ENCODE data around the gene INPP5A. TPM values are rescaled to one million over a fixed set of nuclear protein-coding genes. Genes with fewer than 3 reads are reported as not detected.

INPP5A gene
- total RNA-seq, 1 donor from 2014 or later = 36.3 TPM

DNA sequence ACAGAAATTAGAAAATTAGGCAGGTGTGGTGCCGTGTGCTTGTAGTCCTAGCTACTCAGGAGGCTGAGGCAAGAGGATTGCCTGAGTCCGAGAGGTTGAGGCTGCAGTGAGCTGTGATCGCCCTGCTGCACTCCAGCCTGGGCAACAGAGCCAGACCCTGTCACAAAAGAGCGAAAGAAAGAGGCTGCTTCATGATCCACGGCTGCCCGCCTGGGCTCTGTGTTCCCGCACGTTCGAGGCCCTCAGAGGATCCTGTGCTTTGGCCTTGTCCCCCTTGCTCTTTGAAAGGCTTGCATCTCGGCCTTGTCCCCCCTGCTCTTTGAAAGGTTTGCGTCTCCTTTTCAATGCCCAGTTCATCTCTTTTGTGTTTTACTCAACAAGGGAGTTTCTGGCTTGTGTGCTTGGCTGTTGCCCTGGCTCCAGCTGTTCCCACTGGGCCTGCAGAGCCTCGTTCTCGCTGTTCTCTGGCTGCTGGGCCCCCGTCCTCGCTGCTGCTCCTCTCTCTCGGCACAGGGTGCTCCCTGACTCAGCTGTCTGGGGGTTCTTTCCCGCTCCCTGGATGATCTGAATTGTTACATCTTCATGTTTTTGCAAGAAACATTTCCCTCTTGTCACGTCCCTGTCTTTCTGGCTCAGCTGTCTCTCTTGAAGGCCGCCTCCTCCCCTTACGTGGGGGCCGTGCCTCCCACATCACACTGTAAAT is 45.1 kb upstream of the INPP5A start:
- Mint-ChIP-seq H3K4me3 (ENCODE audit: unreplicated experiment) (no peak overlapping the region), H3K27ac (ENCODE audit: unreplicated experiment) (no peak overlapping the region), H3K27me3 (ENCODE audit: unreplicated experiment) (peaks cover 4% of the 10 kb centered on the region), H3K4me1 (ENCODE audit: low read depth, unreplicated experiment) (peaks cover 6% of the 10 kb centered on the region), H3K36me3 (ENCODE audit: unreplicated experiment) (no peaks in the 10 kb centered on the region), H3K9me3 (ENCODE audit: unreplicated experiment) (no peaks in the 10 kb centered on the region)
- TF ChIP-seq, protein P1, sequence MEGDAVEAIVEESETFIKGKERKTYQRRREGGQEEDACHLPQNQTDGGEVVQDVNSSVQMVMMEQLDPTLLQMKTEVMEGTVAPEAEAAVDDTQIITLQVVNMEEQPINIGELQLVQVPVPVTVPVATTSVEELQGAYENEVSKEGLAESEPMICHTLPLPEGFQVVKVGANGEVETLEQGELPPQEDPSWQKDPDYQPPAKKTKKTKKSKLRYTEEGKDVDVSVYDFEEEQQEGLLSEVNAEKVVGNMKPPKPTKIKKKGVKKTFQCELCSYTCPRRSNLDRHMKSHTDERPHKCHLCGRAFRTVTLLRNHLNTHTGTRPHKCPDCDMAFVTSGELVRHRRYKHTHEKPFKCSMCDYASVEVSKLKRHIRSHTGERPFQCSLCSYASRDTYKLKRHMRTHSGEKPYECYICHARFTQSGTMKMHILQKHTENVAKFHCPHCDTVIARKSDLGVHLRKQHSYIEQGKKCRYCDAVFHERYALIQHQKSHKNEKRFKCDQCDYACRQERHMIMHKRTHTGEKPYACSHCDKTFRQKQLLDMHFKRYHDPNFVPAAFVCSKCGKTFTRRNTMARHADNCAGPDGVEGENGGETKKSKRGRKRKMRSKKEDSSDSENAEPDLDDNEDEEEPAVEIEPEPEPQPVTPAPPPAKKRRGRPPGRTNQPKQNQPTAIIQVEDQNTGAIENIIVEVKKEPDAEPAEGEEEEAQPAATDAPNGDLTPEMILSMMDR (IDR thresholded peaks at IDR 0.05; ENCODE audit: partially characterized antibody, unreplicated experiment) = no peak
- DNase-seq = no peak

DNA sequence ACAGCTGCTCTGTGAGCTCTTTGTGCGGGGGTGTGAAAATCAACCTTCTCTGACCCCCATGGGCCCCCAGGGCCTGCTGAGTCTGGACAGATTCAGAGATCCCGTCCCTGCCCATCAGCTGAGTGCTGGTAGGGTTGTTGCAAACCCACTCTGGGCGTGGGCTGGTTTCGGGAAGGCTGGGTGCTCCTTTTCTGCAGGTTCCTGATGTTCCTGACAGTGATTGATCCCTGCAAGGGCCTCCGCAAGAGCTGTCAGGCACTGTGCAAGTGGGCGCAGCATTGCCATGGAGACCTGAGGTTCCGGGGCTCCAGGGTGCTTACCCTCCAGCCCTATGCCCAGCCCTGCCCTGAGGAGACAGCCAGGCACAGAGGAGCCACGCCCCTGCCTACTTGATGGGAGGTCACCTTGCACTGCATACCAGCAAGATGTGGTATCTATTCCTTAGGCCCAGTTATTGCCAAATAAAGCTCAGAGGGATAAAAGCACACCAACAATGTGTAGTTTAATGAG is 44.3 kb upstream of the INPP5A start:
- no peak for DNase-seq
- Mint-ChIP-seq H3K27ac (ENCODE audit: unreplicated experiment) (no peak overlapping the region), H3K4me1 (ENCODE audit: low read depth, unreplicated experiment) (peaks cover 6% of the 10 kb centered on the region), H3K9me3 (ENCODE audit: unreplicated experiment) (peaks cover under 1% of the 10 kb centered on the region), H3K4me3 (ENCODE audit: unreplicated experiment) (no peak overlapping the region), H3K27me3 (ENCODE audit: unreplicated experiment) (peaks cover 4% of the 10 kb centered on the region), H3K36me3 (ENCODE audit: unreplicated experiment) (no peaks in the 10 kb centered on the region)
- TF ChIP-seq, protein P1 (IDR thresholded peaks at IDR 0.05; ENCODE audit: partially characterized antibody, unreplicated experiment) = no peak

DNA sequence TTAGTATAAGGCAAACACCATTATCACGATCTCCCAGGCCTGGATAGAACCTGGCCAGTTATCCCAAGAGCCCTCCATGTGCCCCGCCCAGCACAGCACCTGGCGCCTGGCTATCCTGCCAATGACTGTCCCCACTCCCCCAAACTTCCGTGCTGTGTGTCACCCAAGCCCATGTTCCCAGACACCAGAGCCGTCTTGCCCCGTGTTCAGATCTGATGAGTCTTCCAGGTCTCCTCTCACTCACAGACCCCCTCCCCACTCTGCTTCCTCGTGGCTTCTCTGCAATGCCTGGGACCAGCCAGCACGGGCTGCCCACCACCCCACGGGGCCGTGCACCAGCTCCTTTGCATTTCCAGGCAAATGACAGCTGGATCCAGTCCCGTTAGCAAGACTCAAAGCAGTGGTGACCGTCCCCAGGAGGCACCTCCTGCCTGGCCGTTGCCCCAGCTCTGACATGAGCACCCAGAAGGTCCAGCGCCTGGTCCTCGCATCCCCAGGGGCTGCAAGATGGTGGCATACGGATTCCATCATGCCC is 43.8 kb upstream of the INPP5A start:
- Mint-ChIP-seq H3K4me1 (ENCODE audit: low read depth, unreplicated experiment) (peaks cover 9% of the 10 kb centered on the region), H3K4me3 (ENCODE audit: unreplicated experiment) (no peak overlapping the region), H3K9me3 (ENCODE audit: unreplicated experiment) (peaks cover 3% of the 10 kb centered on the region), H3K27ac (ENCODE audit: unreplicated experiment) (peak overlapping the region; percentile 2), H3K27me3 (ENCODE audit: unreplicated experiment) (peaks cover 7% of the 10 kb centered on the region), H3K36me3 (ENCODE audit: unreplicated experiment) (no peaks in the 10 kb centered on the region)
- TF ChIP-seq, protein P1 (IDR thresholded peaks at IDR 0.05; ENCODE audit: partially characterized antibody, unreplicated experiment) = no peak
- no peak for DNase-seq

DNA sequence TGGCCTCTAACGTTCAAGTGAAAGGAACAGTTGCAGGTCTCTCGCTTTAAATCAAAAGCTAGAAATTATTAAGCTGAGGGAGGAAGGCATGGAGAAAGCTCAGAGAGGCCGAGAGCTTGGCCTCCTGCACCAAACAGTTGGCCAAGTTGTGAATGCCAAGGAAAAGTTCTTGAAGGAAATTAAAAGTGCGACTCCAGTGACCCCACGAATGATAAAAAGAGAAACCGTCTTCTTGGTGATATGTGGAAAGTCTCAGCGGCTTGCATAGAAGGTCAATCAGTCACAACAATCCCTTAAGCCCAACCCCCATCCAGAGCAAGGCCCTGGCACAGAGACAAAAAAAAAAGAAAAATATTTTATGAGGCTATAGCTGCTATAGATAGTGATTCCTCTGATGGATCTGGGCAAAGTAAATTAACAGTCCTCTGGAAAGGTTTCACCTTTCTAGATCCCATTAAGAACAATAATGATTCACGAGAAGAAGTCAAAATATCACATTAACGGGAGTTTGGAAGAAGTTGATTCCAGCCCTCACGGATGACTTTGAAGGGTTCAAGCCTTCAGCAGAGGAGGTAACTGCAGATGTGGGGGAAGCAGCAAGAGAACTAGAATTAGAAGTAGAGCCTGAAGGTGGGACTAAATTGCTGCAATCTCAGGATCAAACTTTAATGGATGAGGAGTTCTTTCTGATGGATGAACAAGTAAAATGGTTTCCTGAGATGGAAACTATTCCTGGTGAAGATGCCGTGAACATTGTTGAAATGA is 42.5 kb upstream of the INPP5A start:
- H3K9me3 Mint-ChIP-seq (ENCODE audit: unreplicated experiment) = peaks cover 6% of the 10 kb centered on the region
- H3K27ac Mint-ChIP-seq (ENCODE audit: unreplicated experiment) = no peak overlapping the region
- H3K36me3 Mint-ChIP-seq (ENCODE audit: unreplicated experiment) = no peaks in the 10 kb centered on the region
- H3K4me1 Mint-ChIP-seq (ENCODE audit: low read depth, unreplicated experiment) = peaks cover 9% of the 10 kb centered on the region
- no peak overlapping the region for H3K4me3 Mint-ChIP-seq (ENCODE audit: unreplicated experiment)
- TF ChIP-seq, protein P1 (IDR thresholded peaks at IDR 0.05; ENCODE audit: partially characterized antibody, unreplicated experiment) = no peak
- H3K27me3 Mint-ChIP-seq (ENCODE audit: unreplicated experiment) = peaks cover 8% of the 10 kb centered on the region
- no peak for DNase-seq
